Daoy (cell line): Measurements from ENCODE around the gene ASH1L. TPM values are rescaled to one million over a fixed set of nuclear protein-coding genes. Genes with fewer than 3 reads are reported as not detected.
"Not testable (repeated sequence)": the region's sequence is repeated elsewhere in the genome, so short reads cannot be mapped to it uniquely, and the experiment has no call there.

Source experiments
- DNase-seq: peaks from one replicate; pipeline ENCODE4 v3.0.0-alpha.2; 2015; ENCODE audit warnings: low read depth
- total RNA-seq: library from RNA; depleted of rRNA; stranded (reverse); fragments of >200 nt; shearing (Covaris generic); gene quantifications from 2 replicates; pipeline ENCODE4 v1.2.3, GENCODE V29; 2014; rRNA removed

Gene ASH1L
- total RNA-seq, 1 experiment from 2014 or later: 16.2 TPM

- no peak for DNase-seq
These were observed 256.7 kb downstream of the ASH1L start for GRCh38 chr1:155305881-155306391.

- DNase-seq: no peak
These were observed 258.0 kb downstream of the ASH1L start for GRCh38 chr1:155304558-155305063.

GRCh38 chr1:155301342-155301841, 261.2 kb downstream of the ASH1L start, which contains the start of gene PKLR:
Gene PKLR, minus strand, starts transcription at chr1:155301438. Its CDS starts 43 bp downstream, at chr1:155301395.
- DNase-seq: no peak

- no peak for DNase-seq
These were observed 261.9 kb downstream of the ASH1L start for GRCh38 chr1:155300553-155301329.

GRCh38 chr1:155300024-155300423, 262.6 kb downstream of the ASH1L start:
- no peak for DNase-seq

GRCh38 chr1:155297384-155297783, 265.2 kb downstream of the ASH1L start:
- DNase-seq: no peak

GRCh38 chr1:155296661-155297060, 265.9 kb downstream of the ASH1L start:
- DNase-seq: no peak

GRCh38 chr1:155295942-155296267, 266.7 kb downstream of the ASH1L start:
- DNase-seq: no peak

GRCh38 chr1:155295183-155295941, 267.2 kb downstream of the ASH1L start:
- no peak for DNase-seq

- DNase-seq: no peak
These were observed 268.0 kb downstream of the ASH1L start for GRCh38 chr1:155294520-155295182.

- no peak for DNase-seq
These were observed 269.4 kb downstream of the ASH1L start for GRCh38 chr1:155293086-155293749.

- not testable (repeated sequence) for DNase-seq
These were observed 271.6 kb downstream of the ASH1L start for GRCh38 chr1:155291006-155291405.

GRCh38 chr1:155287987-155288543, 274.5 kb downstream of the ASH1L start:
- DNase-seq: no peak

GRCh38 chr1:155286544-155286943, 276.1 kb downstream of the ASH1L start:
- no peak for DNase-seq

- no peak for DNase-seq
These were observed 277.0 kb downstream of the ASH1L start for GRCh38 chr1:155285631-155286044.

Other genes starting within 250 kb of the ASH1L start
- gene RUSC1, start 241.9 kb downstream of the ASH1L start, total RNA-seq: 17.1 and 18.6 TPM in 2 replicates
- 26.5 and 47.1 TPM in 2 replicates for gene MSTO1, start 47.4 kb upstream of the ASH1L start, total RNA-seq
- gene YY1AP1, start 126.0 kb upstream of the ASH1L start, total RNA-seq: 23.9 and 27.5 TPM in 2 replicates
- gene DAP3, start 126.3 kb upstream of the ASH1L start, total RNA-seq: 96.4 and 103 TPM in 2 replicates